Activated CD8-positive, alpha-beta T cell treated with anti-CD3 and anti-CD28 coated beads, Interleukin-2, amount 10 ng/mL, durations not matched to agents 7 days and 5 days (primary cell): Measurements from ENCODE around the gene KLF11. TPM values are rescaled to one million over a fixed set of nuclear protein-coding genes. Genes with fewer than 3 reads are reported as not detected.

ENCODE experiments used
- ATAC-seq: fragments of 150-1000 bp; cut with Tn5 transposase; one replicate; pipeline ENCODE4 v1.10.0; 2021; ENCODE audit warnings: moderate library complexity
- CTCF ChIA-PET: fragments of 350-600 bp; sonication (Branson Sonifier 250); formaldehyde crosslinking; loops from one replicate; lab custom pipeline; 2021; ENCODE audit warnings: antibody characterized with exemption; lab: Charles Lee
- POLR2A ChIA-PET: fragments of 350-600 bp; sonication (Branson Sonifier 250); formaldehyde crosslinking; loops from one replicate; lab custom pipeline; 2021; ENCODE audit warnings: antibody characterized with exemption; lab: Charles Lee
- DNase-seq: peaks from one replicate; pipeline ENCODE4 v3.0.0-alpha.2; 2020
- H3K27ac Mint-ChIP-seq: one replicate; pipeline ENCODE4 v1.8.0; 2021; ENCODE audit warnings: mild to moderate bottlenecking, mixed read lengths
- H3K27me3 Mint-ChIP-seq: one replicate; pipeline ENCODE4 v1.8.0; 2021; ENCODE audit warnings: low read depth, mixed read lengths
- H3K36me3 Mint-ChIP-seq: one replicate; pipeline ENCODE4 v1.8.0; 2021; ENCODE audit warnings: low read depth, mixed read lengths
- H3K4me1 Mint-ChIP-seq: one replicate; pipeline ENCODE4 v1.8.0; 2021; ENCODE audit warnings: low read depth, mixed read lengths
- H3K4me3 Mint-ChIP-seq: one replicate; pipeline ENCODE4 v1.8.0; 2021; ENCODE audit warnings: mild to moderate bottlenecking, mixed read lengths
- H3K9me3 Mint-ChIP-seq: one replicate; pipeline ENCODE4 v1.8.0; 2022; ENCODE audit warnings: mixed read lengths; ENCODE audit not compliant: insufficient read depth
- total RNA-seq, 2 experiments: library from RNA; stranded (reverse); gene quantifications; one replicate each; pipeline ENCODE4 v1.2.3, GENCODE V29; 2021

Gene KLF11
- total RNA-seq, 2 experiments from 2014 or later, result 6.8 to 9.2 TPM

- Mint-ChIP-seq H3K27ac (no peak overlapping the region), H3K9me3 (no peaks in the 10 kb centered on the region), H3K4me1 (peaks cover 17% of the 10 kb centered on the region), H3K27me3 (peaks cover under 1% of the 10 kb centered on the region), H3K36me3 (peaks cover 19% of the 10 kb centered on the region), H3K4me3 (no peak overlapping the region)
- POLR2A ChIA-PET, result interaction anchor here (0.6 to 1.5 kb wide), 3 partner anchors 19 to 234 kb away, joined by 3 to 6 read pairs (median 3); no protein-coding TSS in a partner anchor
- DNase-seq, result no peak
- no peak for ATAC-seq
- CTCF ChIA-PET, result interaction anchor here (1.1 to 9.8 kb wide), 13 partner anchors 10 to 277 kb away, joined by 3 to 205 read pairs (median 11); partner anchors contain the start of gene TAF1B
Observed at GRCh38 chr2:10047616-10048500, 4.5 kb downstream of the KLF11 start.

GRCh38 chr2:10048501-10049171 is 5.3 kb downstream of the KLF11 start:
- POLR2A ChIA-PET, result interaction anchor here (1.5 kb wide), 1 partner anchor 20 kb away, joined by 6 read pairs; no protein-coding TSS in a partner anchor
- Mint-ChIP-seq H3K4me3 (no peak overlapping the region), H3K27me3 (no peaks in the 10 kb centered on the region), H3K27ac (no peak overlapping the region), H3K36me3 (peaks cover 23% of the 10 kb centered on the region), H3K4me1 (peaks cover 16% of the 10 kb centered on the region), H3K9me3 (no peaks in the 10 kb centered on the region)
- DNase-seq, result peak; percentile 44
- CTCF ChIA-PET, result interaction anchor here (0.7 to 9.8 kb wide), 17 partner anchors 9 to 278 kb away, joined by 3 to 205 read pairs (median 4); partner anchors contain the start of gene TAF1B
- no peak for ATAC-seq

- POLR2A ChIA-PET, result no interaction called here
Observed at GRCh38 chr2:10052216-10052615, 8.9 kb downstream of the KLF11 start.

GRCh38 chr2:10053351-10053750 is 10.0 kb downstream of the KLF11 start:
- no peak for DNase-seq
- ATAC-seq, result no peak
- Mint-ChIP-seq H3K27me3 (peaks cover 3% of the 10 kb centered on the region), H3K36me3 (peaks cover 13% of the 10 kb centered on the region), H3K27ac (no peak overlapping the region), H3K4me1 (peaks cover 4% of the 10 kb centered on the region), H3K9me3 (no peaks in the 10 kb centered on the region), H3K4me3 (no peak overlapping the region)
- CTCF ChIA-PET, result interaction anchor here (1.4 to 3.2 kb wide), 3 partner anchors 19 to 254 kb away, joined by 4 to 10 read pairs (median 9); no protein-coding TSS in a partner anchor
- POLR2A ChIA-PET, result no interaction called here

More at GRCh38 chr2:10052216-10052615, 8.9 kb downstream of the KLF11 start:
- Mint-ChIP-seq H3K4me3 (no peak overlapping the region), H3K27me3 (peaks cover 3% of the 10 kb centered on the region), H3K4me1 (peaks cover 4% of the 10 kb centered on the region), H3K36me3 (peaks cover 22% of the 10 kb centered on the region), H3K9me3 (no peaks in the 10 kb centered on the region), H3K27ac (no peak overlapping the region)
- no peak for DNase-seq
- CTCF ChIA-PET, result interaction anchor here (0.6 to 9.8 kb wide), 5 partner anchors 20 to 253 kb away, joined by 3 to 205 read pairs (median 9); no protein-coding TSS in a partner anchor
- no peak for ATAC-seq

GRCh38 chr2:10054424-10054823 is 11.1 kb downstream of the KLF11 start:
- no peak overlapping the region for H3K27ac Mint-ChIP-seq
- H3K27me3 Mint-ChIP-seq, result peaks cover 3% of the 10 kb centered on the region
- H3K4me1 Mint-ChIP-seq, result peaks cover 4% of the 10 kb centered on the region
- no peak for DNase-seq
- H3K9me3 Mint-ChIP-seq, result no peaks in the 10 kb centered on the region
- POLR2A ChIA-PET, result no interaction called here
- no peak overlapping the region for H3K4me3 Mint-ChIP-seq
- no peak for ATAC-seq
- H3K36me3 Mint-ChIP-seq, result peaks cover 13% of the 10 kb centered on the region
- CTCF ChIA-PET, result interaction anchor here (3.2 kb wide), 1 partner anchor 18 kb away, joined by 10 read pairs; no protein-coding TSS in a partner anchor

GRCh38 chr2:10054976-10055375 is 11.6 kb downstream of the KLF11 start:
- H3K4me3 Mint-ChIP-seq, result no peak overlapping the region
- ATAC-seq (no peak), DNase-seq (no peak)
- H3K9me3 Mint-ChIP-seq, result no peaks in the 10 kb centered on the region
- H3K36me3 Mint-ChIP-seq, result peaks cover 13% of the 10 kb centered on the region
- POLR2A ChIA-PET, result no interaction called here
- peaks cover 3% of the 10 kb centered on the region for H3K27me3 Mint-ChIP-seq
- CTCF ChIA-PET, result no interaction called here
- H3K27ac Mint-ChIP-seq, result no peak overlapping the region
- H3K4me1 Mint-ChIP-seq, result peaks cover 4% of the 10 kb centered on the region

GRCh38 chr2:10056439-10056838 is 13.1 kb downstream of the KLF11 start:
- H3K9me3 Mint-ChIP-seq, result no peaks in the 10 kb centered on the region
- H3K27ac Mint-ChIP-seq, result no peak overlapping the region
- ChIA-PET CTCF (interaction anchor here (1.1 to 3.7 kb wide), 7 partner anchors 8 to 256 kb away, joined by 3 to 18 read pairs (median 10); no protein-coding TSS in a partner anchor), POLR2A (no interaction called here)
- peaks cover 13% of the 10 kb centered on the region for H3K36me3 Mint-ChIP-seq
- ATAC-seq (no peak), DNase-seq (no peak)
- H3K4me1 Mint-ChIP-seq, result peaks cover 4% of the 10 kb centered on the region
- peaks cover 3% of the 10 kb centered on the region for H3K27me3 Mint-ChIP-seq
- H3K4me3 Mint-ChIP-seq, result no peak overlapping the region

GRCh38 chr2:10057231-10058107 is 14.1 kb downstream of the KLF11 start:
- H3K36me3 Mint-ChIP-seq, result peaks cover 9% of the 10 kb centered on the region
- POLR2A ChIA-PET, result no interaction called here
- H3K4me1 Mint-ChIP-seq, result peaks cover 4% of the 10 kb centered on the region
- ATAC-seq, result no peak
- no peak for DNase-seq
- no peaks in the 10 kb centered on the region for H3K9me3 Mint-ChIP-seq
- no peak overlapping the region for H3K4me3 Mint-ChIP-seq
- CTCF ChIA-PET, result interaction anchor here (0.9 to 3.7 kb wide), 9 partner anchors 9 to 257 kb away, joined by 3 to 18 read pairs (median 10); no protein-coding TSS in a partner anchor
- peaks cover 3% of the 10 kb centered on the region for H3K27me3 Mint-ChIP-seq
- no peak overlapping the region for H3K27ac Mint-ChIP-seq

GRCh38 chr2:10058251-10059015 is 15.1 kb downstream of the KLF11 start:
- Mint-ChIP-seq H3K27me3 (peaks cover 6% of the 10 kb centered on the region), H3K27ac (no peak overlapping the region), H3K4me1 (peaks cover 4% of the 10 kb centered on the region), H3K4me3 (no peak overlapping the region), H3K36me3 (peaks cover 3% of the 10 kb centered on the region), H3K9me3 (no peaks in the 10 kb centered on the region)
- POLR2A ChIA-PET, result no interaction called here
- no peak for ATAC-seq
- DNase-seq, result no peak
- CTCF ChIA-PET, result interaction anchor here (1.8 to 3.7 kb wide), 4 partner anchors 10 to 74 kb away, joined by 5 to 18 read pairs (median 13); no protein-coding TSS in a partner anchor

GRCh38 chr2:10059016-10059351 is 15.6 kb downstream of the KLF11 start:
- ChIA-PET POLR2A (no interaction called here), CTCF (interaction anchor here (0.8 to 3.7 kb wide), 4 partner anchors 11 to 75 kb away, joined by 6 to 18 read pairs (median 13); no protein-coding TSS in a partner anchor)

More at GRCh38 chr2:10059016-10059351, 15.6 kb downstream of the KLF11 start:
- ATAC-seq (no peak), DNase-seq (no peak)
- Mint-ChIP-seq H3K36me3 (peaks cover 3% of the 10 kb centered on the region), H3K4me1 (peaks cover 4% of the 10 kb centered on the region), H3K4me3 (no peak overlapping the region), H3K27ac (no peak overlapping the region), H3K27me3 (peaks cover 6% of the 10 kb centered on the region), H3K9me3 (no peaks in the 10 kb centered on the region)
